Left hindlimb (tissue), 1 donor: Measurements from ENCODE around the gene TNFRSF1B.

ENCODE experiments used
- DNase-seq: peaks from one replicate; pipeline ENCODE4 v3.0.0-alpha.2; 2018

TNFRSF1B gene

DNA sequence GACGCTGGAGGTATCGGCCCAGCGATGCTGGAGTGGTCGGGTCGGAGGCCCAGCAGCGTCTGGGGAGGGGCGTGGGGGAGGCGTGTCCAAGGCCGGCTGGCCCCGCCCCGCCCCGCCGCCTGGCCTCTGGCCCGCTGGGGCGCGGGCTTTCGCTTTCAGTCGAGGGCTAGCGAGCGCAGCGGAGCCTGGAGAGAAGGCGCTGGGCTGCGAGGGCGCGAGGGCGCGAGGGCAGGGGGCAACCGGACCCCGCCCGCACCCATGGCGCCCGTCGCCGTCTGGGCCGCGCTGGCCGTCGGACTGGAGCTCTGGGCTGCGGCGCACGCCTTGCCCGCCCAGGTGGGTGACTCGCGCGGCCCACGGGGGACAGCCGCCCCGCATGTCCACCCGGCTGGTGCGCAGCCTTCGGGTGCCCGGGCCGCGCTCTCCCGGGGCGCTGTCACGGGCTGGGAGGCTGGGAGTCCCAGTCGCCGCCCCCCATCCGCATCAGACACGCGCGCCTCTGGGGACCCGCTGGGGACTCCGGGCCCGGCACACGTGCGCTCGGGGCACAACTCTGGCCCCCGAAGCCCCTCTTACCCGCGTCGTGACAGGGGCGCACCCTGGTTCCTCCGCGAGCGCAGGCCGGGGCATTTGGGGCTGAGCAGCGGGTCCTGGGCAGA, at the start of gene TNFRSF1B:
Gene TNFRSF1B, plus strand, starts transcription at position 158 of the 659 bp plus-strand sequence. Its CDS starts 101 bp downstream, at position 259.
- no peak for DNase-seq

DNA sequence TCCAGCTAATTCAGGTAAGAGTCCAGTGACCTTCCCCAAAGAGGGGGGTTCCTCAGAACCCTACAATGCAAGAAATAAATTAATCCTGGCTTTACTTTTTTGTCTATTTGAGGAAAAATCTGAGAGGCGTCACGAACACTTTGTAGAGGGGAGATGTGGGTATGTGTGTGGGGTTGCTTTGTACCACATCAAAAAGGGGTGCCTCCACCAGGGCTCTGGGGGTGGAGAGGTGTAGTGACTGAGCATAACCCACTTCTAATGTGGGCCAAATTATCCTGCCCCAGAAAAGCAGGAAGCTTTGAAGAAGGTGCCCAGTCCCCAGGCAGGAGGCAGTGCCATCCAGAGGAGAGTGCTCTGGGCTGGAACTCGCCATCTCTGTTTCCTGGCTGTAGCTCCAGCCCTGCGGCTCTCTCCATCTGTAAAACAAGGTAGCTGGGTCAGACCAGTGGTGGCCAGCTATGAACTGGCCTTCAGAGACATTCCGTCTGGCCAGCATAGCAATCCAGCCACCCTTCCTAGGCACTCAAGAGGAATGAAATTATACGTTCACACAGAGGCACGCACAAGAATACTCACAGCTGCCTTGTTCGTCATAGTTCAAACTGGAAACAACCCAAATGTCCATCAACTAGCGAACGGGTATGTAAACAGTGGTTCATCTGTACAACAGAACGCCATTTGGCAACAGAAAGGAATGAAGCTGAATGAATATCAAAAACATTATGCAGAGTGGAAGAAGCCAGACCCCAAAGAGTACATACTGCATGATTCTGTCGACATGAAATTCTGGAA, 45.4 kb upstream of the TNFRSF1B start:
- DNase-seq = no peak

DNA sequence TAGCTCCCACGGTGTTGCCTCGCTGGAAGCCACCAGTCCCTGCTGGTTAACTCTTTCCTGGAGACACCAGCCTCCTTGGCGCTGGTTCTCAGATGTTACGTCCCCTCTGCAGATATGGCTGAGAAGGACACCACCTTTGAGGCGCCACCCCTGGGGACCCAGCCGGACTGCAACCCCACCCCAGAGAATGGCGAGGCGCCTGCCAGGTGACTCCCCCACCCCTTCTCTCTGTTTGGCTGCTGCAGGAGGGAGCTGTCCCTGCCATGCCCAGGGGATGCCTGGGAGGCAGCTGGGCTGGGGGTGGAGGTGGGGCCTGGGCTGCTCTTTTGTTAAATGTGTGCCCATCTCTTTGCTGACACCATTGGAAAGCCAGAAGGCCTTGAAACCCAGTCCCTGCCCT, 43.6 kb upstream of the TNFRSF1B start:
- DNase-seq = no peak

DNA sequence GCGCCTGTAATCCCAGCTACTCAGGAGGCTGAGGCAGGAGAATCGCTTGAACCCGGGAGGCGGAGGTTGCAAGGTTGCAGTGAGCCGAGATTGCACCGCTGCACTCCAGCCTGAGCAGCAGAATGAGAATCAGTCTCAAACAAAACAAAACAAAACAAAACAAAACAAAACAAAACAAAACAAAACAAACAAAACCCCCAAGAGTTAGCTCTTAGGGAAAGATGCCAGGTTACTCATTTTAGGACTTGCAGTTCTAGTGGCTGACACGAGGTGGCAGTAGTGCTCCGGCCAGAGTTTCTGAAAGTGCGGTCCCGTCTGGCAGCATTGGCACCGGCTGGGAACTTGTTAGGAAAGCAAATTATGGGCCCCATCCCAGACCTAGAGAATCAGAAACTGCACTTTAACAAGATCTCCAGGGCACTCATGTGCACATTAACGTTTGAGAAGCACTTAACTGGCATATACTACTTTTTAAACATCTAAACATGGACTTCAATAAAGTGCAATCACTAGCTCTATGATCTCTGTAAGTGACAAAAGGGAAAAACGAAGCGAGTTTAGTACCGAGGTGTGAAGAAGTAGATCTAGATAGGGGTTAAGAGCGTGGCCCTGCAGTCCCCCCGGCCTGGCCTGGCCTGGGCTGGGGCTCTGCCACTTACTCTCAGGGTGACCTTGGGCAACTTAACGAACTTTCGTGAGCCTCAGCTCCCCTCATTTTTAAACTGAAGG, 41.9 kb upstream of the TNFRSF1B start:
- DNase-seq = peak; percentile 79

DNA sequence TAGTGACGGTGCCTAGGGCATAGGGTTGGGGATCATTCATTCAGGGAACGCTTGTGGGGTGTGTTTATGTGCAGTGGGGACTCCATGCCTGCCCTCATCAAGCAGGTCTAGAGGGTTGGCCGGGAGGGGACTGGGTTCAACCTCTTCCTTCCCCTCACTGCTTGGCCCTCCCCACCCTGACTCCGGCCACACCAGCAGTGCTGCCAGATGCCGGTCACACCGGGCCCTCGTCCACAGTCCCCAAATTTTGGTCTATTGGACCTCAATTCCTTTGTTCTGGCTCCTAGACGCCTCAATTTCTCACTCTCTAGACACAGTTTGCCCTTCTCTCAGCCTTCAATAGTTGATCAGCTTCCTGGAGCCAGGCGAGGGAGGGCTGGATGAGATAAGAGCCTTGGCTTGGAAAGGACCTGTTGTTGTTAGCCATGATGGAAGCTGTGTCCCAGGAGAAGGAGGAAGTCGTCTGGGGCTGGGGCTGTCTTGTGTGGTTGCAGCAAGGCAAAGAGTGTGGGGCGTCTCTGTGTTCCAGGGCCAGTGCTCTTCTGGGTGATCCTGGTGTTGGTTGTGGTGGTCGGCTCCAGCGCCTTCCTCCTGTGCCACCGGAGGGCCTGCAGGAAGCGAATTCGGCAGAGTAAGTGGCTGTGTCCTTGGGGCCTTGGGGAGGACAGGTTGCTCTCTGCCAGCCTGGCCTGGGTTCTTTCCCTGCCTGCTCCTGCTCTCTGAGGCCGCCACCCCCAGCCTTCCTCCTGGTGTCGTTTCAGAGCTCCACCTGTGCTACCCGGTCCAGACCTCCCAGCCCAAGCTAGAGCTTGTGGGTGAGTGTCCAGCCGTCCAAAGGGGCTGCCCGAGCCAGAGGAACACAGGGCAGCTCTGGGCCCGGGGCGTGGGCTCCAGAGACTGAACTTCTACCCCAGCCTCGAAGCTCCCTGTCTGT, 41.1 kb upstream of the TNFRSF1B start:
- no peak for DNase-seq

DNA sequence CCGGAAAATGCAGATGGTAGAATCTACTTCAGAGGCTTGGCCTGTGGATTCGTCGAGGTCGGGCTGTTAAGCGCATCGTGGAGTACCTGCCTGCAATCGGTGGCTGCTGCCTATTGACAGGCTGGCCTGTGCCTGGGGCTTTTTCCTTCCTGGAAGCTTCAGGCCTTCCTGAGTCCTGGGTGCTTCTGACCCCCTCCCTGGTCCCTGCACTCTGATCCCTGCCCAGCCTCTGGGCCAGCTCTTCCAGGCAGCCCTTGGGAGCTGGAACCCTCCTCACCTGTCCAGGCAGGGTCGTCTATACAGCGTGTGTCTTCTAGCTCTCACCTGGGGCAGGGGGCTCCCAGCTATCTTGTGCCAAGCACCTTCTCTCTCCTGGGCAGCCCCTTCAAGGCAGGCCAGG, 40.0 kb upstream of the TNFRSF1B start:
- no peak for DNase-seq

DNA sequence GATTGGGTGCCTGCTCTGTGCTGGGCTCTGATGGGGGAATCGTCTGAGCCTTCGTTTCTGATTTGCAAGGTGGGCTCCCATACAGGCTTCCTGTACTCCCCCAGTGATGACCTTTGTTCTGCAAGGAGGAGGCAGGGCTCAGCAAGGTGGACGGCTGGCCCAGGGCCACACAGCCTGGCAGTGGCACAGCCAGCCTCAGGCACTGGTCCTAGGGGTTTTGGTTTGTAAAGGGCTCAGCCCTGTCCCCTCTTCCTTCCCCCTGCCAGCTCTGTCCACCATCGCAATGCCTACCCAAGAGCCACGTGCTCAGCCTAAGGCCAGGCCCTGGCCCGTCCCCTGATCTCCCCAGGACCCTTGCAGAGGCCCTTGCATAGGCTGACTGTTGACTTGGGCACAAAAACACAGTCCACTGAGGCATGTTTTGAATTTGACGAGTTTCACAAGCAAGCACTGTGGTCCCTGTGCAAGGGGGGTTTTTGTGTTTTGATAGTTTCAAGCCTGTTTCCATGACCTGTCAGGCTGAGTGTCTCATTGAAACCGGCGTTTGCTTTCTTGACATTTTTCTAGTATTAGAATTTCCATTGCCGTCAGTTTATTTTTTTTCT, 39.5 kb upstream of the TNFRSF1B start:
- DNase-seq = no peak

DNA sequence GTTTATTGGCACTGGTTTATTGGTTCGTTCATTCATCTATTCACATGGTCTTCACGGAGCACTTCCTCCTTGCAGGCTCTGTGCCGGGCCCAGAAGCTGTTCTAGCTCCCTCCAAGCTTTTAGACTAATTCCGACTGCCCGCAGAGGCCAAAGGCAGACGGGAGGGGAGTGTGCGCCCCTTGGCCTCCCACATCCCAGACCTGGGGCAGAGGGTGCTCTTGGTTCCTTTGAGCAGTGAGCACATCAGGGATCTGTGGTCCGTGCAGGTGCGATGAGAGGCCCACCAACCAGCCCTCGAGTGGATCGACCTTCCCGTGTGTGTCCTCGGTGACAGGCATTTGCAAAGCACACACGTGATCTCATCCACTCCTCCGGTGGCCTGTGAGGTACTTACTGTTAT, 38.7 kb upstream of the TNFRSF1B start:
- DNase-seq = no peak

DNA sequence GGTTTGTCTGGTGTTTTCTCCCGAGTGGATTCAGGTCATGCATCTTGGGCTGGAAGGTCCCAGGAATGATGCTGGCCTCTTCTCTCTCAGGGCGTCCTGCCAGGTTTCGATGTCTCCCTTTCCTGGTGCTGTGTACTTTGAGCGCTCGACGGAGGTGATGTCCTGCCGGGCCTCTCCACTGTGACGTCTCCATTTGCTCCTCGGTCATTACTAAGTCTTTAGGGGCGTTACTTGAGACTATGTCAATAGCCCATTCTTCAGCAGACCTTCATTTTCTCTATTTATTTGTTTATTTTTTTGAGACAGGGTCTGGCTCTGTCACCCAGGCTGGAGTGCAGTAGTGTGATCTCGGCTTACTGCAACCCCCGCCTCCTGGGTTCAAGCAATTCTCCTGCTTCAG, 37.2 kb upstream of the TNFRSF1B start:
- DNase-seq = no peak

DNA sequence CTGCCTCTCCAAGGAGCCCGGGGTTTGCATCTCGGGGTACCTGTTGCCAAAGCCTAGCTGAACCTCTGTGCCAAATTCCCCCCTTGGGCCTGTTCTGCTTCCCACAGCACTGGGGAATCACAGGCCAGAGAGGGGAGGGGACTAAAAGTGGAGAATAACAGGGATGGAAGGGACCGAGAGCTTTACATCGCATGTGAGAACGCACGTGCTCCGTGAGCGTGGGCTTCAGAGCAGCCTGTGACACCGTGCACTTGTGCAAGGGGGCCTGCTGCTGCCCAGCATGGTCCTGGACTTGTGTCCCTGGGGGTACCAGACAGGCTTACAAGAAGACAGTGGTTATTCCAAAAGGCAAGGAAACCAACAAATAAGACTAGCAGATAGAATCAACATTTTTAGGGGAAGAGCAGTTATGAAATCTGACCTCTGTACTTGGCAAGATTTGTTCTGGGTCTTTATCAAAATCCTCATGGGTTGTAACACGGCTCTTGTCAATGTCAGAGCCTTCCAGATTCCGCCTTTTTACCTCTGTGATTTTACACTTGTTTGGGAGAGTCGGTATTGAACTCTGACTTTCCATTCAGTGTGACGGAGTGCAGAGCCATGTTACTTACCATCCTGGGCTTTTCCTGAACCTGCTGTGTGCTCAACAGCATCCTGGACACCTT, 36.2 kb upstream of the TNFRSF1B start:
- DNase-seq = no peak

DNA sequence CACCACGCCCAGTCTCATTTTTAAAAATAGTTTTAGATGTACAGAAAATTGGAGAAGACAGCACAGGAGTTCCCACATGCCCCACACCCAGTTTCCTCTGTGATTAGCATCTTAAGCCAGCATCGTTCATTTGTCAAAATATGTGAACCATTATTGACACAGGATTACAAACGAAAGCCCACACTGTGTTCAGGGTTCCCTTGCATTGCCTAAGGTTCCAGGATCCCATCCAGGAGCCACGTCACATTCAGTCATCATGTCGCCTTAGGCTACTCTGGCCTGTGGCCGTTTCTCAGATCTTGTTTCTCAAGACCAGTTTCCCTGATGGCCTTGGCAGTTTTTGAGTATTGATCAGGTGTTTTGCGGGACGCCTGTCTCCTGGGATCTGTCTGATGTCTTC, 34.7 kb upstream of the TNFRSF1B start:
- DNase-seq = no peak

DNA sequence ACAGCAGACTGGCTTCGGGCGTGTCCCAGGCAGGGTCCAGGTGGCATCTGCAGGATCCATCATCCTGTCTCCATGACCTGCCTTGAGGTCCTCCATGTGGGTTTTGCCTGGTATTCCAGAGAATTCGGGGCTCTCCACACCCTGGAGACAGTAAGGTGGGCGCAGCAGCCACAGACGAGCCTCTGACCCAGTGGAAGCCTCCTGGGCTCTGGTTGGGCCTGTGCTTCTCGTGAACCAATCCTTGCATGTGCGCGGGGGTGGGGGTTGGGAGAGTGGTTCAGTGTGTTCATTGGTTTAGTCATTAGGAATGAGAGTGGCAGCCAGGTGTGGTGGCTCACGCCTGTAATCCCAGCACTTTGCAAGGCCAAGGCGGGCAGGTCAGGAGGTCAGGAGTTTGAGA, 32.1 kb upstream of the TNFRSF1B start:
- DNase-seq = no peak

DNA sequence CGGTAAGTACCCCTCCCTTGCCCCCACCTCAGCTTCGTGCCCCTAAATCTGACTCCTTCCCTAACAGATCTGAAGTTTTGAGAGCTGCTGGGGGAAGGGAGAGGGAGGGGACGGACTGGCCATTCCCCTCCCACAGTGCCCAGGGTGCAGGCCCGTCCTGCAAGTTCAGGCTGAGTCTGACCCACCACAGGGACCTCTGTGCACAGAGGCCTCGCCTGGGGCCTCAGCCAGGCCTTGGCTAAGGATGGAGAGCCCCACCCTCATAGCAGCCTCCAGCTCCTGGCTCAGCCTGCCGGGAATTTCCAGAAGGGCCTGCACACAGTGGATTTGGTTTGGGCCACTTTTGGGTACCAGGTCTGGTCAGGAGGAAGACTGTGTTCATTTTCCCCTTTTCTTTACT, 31.2 kb upstream of the TNFRSF1B start:
- no peak for DNase-seq

DNA sequence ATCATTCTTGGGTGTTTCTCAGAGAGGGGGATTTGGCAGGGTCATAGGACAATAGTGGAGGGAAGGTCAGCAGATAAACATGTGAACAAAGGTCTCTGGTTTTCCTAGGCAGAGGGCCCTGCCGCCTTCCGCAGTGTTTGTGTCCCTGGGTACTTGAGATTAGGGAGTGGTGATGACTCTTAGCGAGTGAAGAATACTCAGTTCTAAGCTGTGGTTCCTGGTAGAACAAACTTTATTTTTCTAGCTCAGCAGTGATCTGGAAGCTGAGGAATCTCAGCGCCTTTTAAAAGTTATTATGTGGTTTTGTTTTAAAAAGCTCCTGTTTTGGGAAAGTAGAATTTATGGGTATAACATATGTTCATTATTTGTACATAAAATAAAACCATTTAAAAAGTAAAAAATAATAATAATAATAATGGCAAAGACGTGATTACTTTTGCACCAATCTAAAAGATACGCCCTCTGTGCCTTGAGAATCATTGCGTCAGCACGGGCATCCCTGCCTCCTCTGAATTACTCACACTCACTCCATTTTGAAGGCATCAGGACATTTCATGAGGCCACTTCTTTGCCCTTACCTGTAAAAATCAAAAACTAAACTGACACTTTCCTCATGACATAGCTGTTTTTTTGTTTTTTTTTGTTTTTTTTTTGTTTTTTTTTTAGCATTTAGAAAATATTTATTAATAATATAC, 29.7 kb upstream of the TNFRSF1B start:
- no peak for DNase-seq

DNA sequence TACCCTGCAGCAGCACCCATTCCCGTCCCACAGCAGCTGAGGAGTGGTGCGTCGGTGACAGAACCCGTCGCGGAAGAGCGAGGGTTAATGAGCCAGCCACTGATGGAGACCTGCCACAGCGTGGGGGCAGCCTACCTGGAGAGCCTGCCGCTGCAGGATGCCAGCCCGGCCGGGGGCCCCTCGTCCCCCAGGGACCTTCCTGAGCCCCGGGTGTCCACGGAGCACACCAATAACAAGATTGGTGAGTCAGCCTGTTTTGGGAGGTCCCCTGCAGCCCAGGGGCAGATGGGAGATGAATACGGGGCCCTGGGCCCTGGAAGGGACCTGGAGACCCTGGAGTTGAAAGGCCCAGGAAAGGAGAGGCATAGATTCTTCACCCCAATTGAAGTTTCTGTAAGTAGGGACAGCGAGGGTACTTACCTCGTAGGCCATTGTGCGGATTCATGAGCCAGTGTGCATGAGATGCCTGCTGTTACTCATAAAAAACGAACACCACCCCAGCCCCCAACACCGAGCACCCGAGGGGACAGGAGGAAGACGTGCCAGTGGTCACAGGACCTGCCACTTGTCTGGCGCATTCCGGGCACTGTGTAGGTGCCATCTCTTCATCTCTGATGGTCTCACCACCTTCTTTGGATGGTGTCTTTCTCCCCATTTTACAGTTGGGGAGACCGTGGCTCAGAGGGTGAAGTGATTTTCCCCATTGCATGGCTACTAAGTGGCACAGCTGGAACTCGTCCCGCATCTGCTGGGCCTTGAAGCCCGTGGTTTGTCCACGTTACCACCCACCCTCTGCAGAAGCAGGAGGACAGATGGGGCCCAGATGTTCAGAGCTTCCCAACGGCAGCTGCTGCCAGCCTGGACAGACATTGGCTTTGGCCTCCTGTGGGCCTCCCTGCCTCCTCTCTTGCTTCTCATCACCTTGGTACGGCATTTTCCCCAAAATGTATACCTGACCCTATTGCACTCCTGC, 28.3 kb upstream of the TNFRSF1B start:
- no peak for DNase-seq

DNA sequence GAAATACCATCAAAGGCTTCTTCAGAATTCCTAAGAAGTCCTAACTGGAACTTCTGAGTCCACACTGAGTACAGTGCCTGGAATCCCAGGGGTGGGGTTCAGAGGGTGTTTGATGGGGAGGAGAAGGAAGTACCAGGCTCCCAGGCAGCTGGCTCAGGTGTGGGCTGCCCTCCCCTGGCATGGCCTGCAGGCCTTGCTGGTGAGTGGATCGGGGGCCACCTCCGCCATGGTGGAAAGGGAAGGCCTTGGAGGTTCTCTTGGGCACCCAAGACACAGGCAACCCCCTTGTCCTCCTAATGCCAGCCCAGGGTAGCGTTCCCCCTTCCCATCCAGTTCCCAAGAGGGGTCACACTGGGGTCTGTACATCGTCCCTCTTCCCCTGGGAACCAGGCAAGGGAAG, 26.8 kb upstream of the TNFRSF1B start:
- no peak for DNase-seq

DNA sequence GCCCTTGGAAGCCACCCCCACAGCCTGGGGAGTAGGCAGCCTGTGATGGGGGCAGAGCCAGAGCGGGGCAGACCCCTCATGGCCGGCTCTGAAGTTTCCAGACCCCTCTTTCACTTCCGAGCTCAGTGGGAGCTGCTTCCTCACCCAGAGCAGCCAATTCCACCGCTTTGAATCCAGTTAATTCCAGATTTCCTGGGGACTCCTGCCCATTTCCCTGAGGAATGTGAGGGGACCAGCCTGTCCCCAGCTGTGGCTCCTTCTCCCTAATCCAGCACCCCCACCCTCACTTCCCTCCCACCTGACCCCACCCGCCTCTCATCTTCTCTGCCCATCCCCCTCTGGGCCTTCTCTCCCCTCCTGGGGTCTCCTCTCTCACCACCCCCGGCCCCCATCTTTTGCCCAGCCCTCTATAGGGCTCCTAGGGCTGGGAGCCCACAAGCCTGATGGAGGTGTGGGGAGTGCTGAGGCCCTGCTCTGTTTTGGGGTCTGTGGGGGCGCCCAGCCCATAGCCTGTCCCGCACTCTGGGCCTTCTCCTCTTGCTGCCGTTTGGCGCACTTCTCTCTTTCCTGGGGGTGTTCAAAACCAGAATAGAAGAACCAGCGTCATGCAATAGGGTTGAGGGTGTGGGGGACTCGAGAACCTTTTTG, 26.2 kb upstream of the TNFRSF1B start:
- no peak for DNase-seq

DNA sequence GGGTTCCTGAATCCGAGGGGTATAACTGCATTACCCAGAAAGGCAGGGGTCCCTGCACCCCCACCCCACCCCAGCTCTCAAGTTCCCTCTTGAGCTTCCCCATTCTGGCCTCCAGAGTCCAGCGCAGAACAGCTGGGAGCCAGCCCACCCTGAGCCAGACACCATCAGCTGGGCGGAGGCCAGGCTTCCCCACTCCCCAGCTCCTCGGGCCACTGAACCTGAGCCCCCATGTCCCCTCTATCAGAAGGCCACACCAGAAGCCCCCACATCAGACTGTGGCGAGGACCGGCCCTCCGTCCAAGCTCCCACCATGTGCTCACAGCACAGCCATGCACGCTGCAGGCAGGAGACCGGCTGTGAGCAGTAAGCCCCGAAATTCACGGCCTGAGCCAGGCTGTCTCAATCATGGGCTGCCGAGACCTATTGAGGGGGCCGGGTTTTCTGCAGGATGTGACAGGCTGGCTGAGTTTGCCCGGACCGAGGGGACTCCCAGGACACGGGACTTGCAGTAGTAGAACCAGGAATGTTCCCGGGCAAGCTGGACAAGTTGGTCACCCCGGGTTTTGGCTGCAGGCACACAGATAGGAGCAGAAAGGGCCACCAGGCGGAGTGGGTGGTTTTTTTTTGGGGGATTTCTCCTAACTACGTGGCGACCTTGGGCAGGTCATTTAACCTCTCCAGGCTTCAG, 25.5 kb upstream of the TNFRSF1B start:
- no peak for DNase-seq
